GM12878 (cell line): ENCODE measurements around the gene GLTP. TPM values are rescaled to one million over a fixed set of nuclear protein-coding genes. Genes with fewer than 3 reads are reported as not detected.

Source experiments
- ATAC-seq: fragments of 200-7000 bp; cut with Tn5 transposase; 3 replicates; pipeline ENCODE4 v1.9.1; 2020; ENCODE audit warnings: mild to moderate bottlenecking, moderate library complexity
- BruUV-seq: library from RNA; stranded (reverse); fragments of 400-500 nt; replicated peaks from 2 replicates; lab custom pipeline; 2021; lab: Mats Ljungman, UMichigan
- CTCF ChIA-PET: fragments of 300-600 bp; sonication (Branson Sonifier 250); formaldehyde crosslinking; extraction: SDS; loops from one replicate; lab custom pipeline; 2021; ENCODE audit warnings: inconsistent platforms; lab: Yijun Ruan, JAX
- POLR2A ChIA-PET: fragments of 350-600 bp; formaldehyde crosslinking; extraction: SDS; loops from one replicate; lab custom pipeline; 2021; ENCODE audit warnings: inconsistent platforms; lab: Charles Lee
- RAD21 ChIA-PET: fragments of 300-600 bp; sonication (Branson Sonifier 250); formaldehyde crosslinking; loops from one replicate; lab custom pipeline; 2023; ENCODE audit warnings: antibody characterized with exemption; ENCODE audit not compliant: unreplicated experiment; lab: Charles Lee
- SMC1A ChIA-PET: fragments of 300-600 bp; sonication (Branson Sonifier 250); formaldehyde crosslinking; loops from one replicate; lab custom pipeline; 2023; ENCODE audit not compliant: unreplicated experiment, uncharacterized antibody; lab: Charles Lee
- DNase-seq: peaks from one replicate; pipeline ENCODE4 v3.0.0-alpha.2; 2011; ENCODE audit warnings: low read depth, low spot score
- FAIRE-seq: peaks from 3 replicates; lab custom pipeline; 2011; peaks lifted over from hg19 to GRCh38; lab: Jason Lieb, UNC
- H2AFZ ChIP-seq: 2 replicates; pipeline ENCODE4 v1.6.0; 2011; ENCODE audit warnings: low read depth, low read length, control low read depth; ENCODE audit not compliant: control insufficient read depth
- H3K27ac ChIP-seq: 2 replicates; pipeline ENCODE4 v1.5.1; 2011; ENCODE audit warnings: control low read depth; ENCODE audit not compliant: control insufficient read depth, insufficient read depth
- H3K27me3 ChIP-seq, 2 experiments: replicated peaks in 1 of 2; 2 replicates each; pipeline versions ENCODE4 v1.6.0 to v1.6.1; 2011; ENCODE audit warnings: low read length in 1 of 2; ENCODE audit not compliant: control insufficient read depth in 2 of 2, insufficient read depth in 2 of 2
- H3K36me3 ChIP-seq, 2 experiments: 2 replicates each; pipeline ENCODE4 v1.5.1; 2011; ENCODE audit warnings: low read length in 1 of 2; ENCODE audit not compliant: control insufficient read depth in 2 of 2, insufficient read depth in 2 of 2
- H3K4me1 ChIP-seq: 2 replicates; pipeline ENCODE4 v1.6.1; 2011; ENCODE audit warnings: mild to moderate bottlenecking, low read length, moderate library complexity, mixed read lengths; ENCODE audit not compliant: control insufficient read depth, insufficient read depth
- H3K4me2 ChIP-seq: 2 replicates; pipeline ENCODE4 v1.6.0; 2011; ENCODE audit warnings: control low read depth; ENCODE audit not compliant: control insufficient read depth, insufficient read depth
- H3K4me3 ChIP-seq: fragments of 200-600 bp; sonication (generic); 2 replicates; pipeline ENCODE4 v1.5.1; 2016
- H3K79me2 ChIP-seq: 2 replicates; pipeline ENCODE4 v1.6.0; 2011; ENCODE audit warnings: low read length; ENCODE audit not compliant: control insufficient read depth, insufficient read depth
- H3K9ac ChIP-seq: 2 replicates; pipeline ENCODE4 v1.8.0; 2011; ENCODE audit warnings: low read length, control low read depth, mixed read lengths; ENCODE audit not compliant: control insufficient read depth, insufficient read depth
- H3K9me3 ChIP-seq: replicated peaks from 3 replicates; pipeline ENCODE4 v1.5.1; 2011; ENCODE audit warnings: mild to moderate bottlenecking, low read length; ENCODE audit not compliant: control insufficient read depth, insufficient read depth
- H4K20me1 ChIP-seq: 2 replicates; pipeline ENCODE4 v1.6.0; 2011; ENCODE audit not compliant: control insufficient read depth, insufficient read depth
- MTA2 ChIP-seq: fragments of 450-650 bp; IDR thresholded peaks from 2 replicates; pipeline ENCODE4 v1.6.1; 2016; ENCODE audit warnings: low read depth, mild to moderate bottlenecking, moderate library complexity
- RAD21 ChIP-seq: IDR thresholded peaks from 2 replicates; pipeline ENCODE4 v1.6.1; 2011; ENCODE audit warnings: mild to moderate bottlenecking, low read depth, low read length, moderate library complexity; ENCODE audit not compliant: insufficient read depth
- SMC3 ChIP-seq: IDR thresholded peaks from 2 replicates; pipeline ENCODE4 v1.6.1; 2011; ENCODE audit warnings: low read length, improper control_type of control experiment, borderline replicate concordance
- SRF ChIP-seq, 2 experiments: IDR thresholded peaks; 2 replicates each; pipeline ENCODE4 v1.6.1; 2011; ENCODE audit warnings: low read depth in 2 of 2, low read length in 2 of 2, mild to moderate bottlenecking in 1 of 2, moderate library complexity in 1 of 2
- YY1 ChIP-seq: IDR thresholded peaks from 2 replicates; pipeline ENCODE4 v1.6.1; 2011; ENCODE audit warnings: low read depth, mild to moderate bottlenecking, low read length
- WGBS: methylation state at CpG from one replicate; pipeline ENCODE4 v1.1.6; 2016; ENCODE audit warnings: low lambda C conversion rate; ENCODE audit not compliant: insufficient replicate concordance, insufficient coverage; ENCODE audit errors: missing lambda C conversion rate; 5-methylcytosine and 5-hydroxymethylcytosine counted together
- in situ Hi-C: fragments of 300-500 bp; cut with MboI; formaldehyde crosslinking; loops from 9 replicates; pipeline ENCODE4 v1.14.3; 2018; ENCODE audit warnings: mixed read lengths
- intact Hi-C: fragments of 100-400 bp; cut with micrococcal nuclease; formaldehyde crosslinking; loops from one replicate; pipeline ENCODE4 v1.14.2; 2022; ENCODE audit not compliant: unreplicated experiment
- polyA plus RNA-seq, 11 experiments: library from polyadenylated mRNA; depleted of rRNA in 4 of 11; unstranded in 6 of 11; stranded (reverse) in 5 of 11; fragments of >200 nt; fragmentation: Nextera tagmentation in 4 of 11; fragmentation: Illumina TruSeq in 1 of 11; extraction: Ambion mirVana in 4 of 11; extraction: Trizol in 1 of 11; gene quantifications; 1 replicate in 1 of 11; 2 replicates in 10 of 11; pipeline versions ENCODE4 v1.2.1 to v1.2.3, GENCODE V29; 2011 to 2016; ENCODE audit warnings: inconsistent platforms in 2 of 11, missing spikeins in 2 of 11, low read depth in 1 of 11
- total RNA-seq, 4 experiments: library from RNA; depleted of rRNA in 3 of 4; stranded (reverse); fragments of >200 nt in 3 of 4; fragmentation: Illumina TruSeq in 1 of 4; extraction: Trizol in 1 of 4; gene quantifications; 2 replicates each; pipeline versions ENCODE4 v1.2.1 to v1.2.3, GENCODE V29; 2013 to 2021
- TF ChIP-seq, protein P1 (sequence below), 3 experiments: IDR thresholded peaks in 2 of 3; conservative IDR thresholded peaks in 1 of 3; 2 replicates each; pipeline ENCODE4 v1.5.1; 2011; ENCODE audit warnings: low read depth in 3 of 3, low read length in 3 of 3, mild to moderate bottlenecking in 3 of 3, control low read depth in 2 of 3, moderate library complexity in 2 of 3, inconsistent platforms in 1 of 3, mixed read lengths in 1 of 3; ENCODE audit not compliant: control insufficient read depth in 2 of 3, insufficient read depth in 1 of 3; ENCODE audit errors: extremely low read depth in 1 of 3
- TF ChIP-seq, protein P2 (sequence below): fragments of 450-650 bp; IDR thresholded peaks from 2 replicates; pipeline ENCODE4 v1.6.1; 2016; ENCODE audit warnings: mild to moderate bottlenecking

The GLTP gene
- total and polyA plus RNA-seq, 10 of the 15 experiments (the other 5 are each of a cell fraction or from before 2014, with no cell fraction given): 16.8 to 44.0 (median 25.3) TPM

DNA sequence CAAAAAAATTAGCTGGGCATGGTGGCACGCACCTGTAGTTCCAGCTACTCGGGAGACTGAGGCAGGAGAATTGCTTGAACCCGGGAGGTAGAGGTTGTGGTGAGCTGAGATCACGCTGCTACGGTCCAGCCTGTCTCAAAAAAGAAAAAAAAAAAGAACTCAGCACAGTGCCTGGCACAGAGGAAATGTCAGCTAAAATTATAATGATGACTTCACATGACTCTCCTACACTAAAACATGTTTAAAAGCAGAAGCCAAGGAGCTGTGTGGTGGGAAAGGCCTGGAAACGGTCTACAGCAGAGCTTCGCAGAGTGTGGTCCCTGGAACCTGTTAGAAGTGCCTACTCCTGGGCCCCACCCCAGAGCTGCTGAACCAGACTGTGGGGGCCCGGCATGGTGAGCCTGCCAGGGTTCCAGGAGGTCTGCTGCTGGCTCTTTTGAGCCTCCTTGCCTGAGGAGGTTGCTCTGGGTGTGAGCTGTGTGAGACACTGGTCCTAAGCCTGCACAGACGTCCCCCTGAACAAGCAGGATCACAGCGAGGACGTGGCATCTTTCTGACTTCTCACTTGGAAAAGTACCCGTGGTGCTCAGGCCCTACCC, 47.8 kb upstream of the GLTP start:
- FAIRE-seq (no peak), DNase-seq (no peak), ATAC-seq (no peak)
- H3K27ac ChIP-seq: no peak overlapping the region
- no peaks in the 10 kb centered on the region for H3K79me2 ChIP-seq
- BruUV-seq: no TSS peak
- no peaks in the 10 kb centered on the region for H4K20me1 ChIP-seq
- ChIA-PET POLR2A (no interaction called here), CTCF (interaction anchor here (0.7 to 3.1 kb wide), 7 partner anchors 10 to 86 kb away, joined by 3 to 15 read pairs (median 4); no protein-coding TSS in a partner anchor), RAD21 (interaction anchor here (1.1 to 1.3 kb wide), 2 partner anchors 27 to 75 kb away, joined by 3 to 4 read pairs; no protein-coding TSS in a partner anchor), SMC1A (interaction anchor here (0.5 to 1.1 kb wide), 3 partner anchors 10 to 86 kb away, joined by 3 to 6 read pairs (median 4); no protein-coding TSS in a partner anchor)
- H3K36me3 ChIP-seq: peaks cover 9 to 11% of the 10 kb centered on the region in 2 experiments; a peak in 3 of 4 replicates
- WGBS: 85% methylated on average over 12 of the region's 12 CpGs
- H3K4me1 ChIP-seq: no peaks in the 10 kb centered on the region
- no peak overlapping the region for H3K4me2 ChIP-seq
- in situ Hi-C loops (no loop called here), intact Hi-C loops (loop anchor here (5.0 kb wide), 1 partner anchor 76 kb away; no protein-coding TSS in a partner anchor)
- H3K9me3 ChIP-seq: no peaks in the 10 kb centered on the region
- H2AFZ ChIP-seq: no peak overlapping the region
- H3K27me3 ChIP-seq: no peaks in the 10 kb centered on the region
- H3K4me3 ChIP-seq: no peak overlapping the region
- no peak for TF ChIP-seq SRF (IDR thresholded peaks at IDR 0.05; ENCODE audit: low read depth in 2 of 2, low read length in 2 of 2)
- no peak overlapping the region for H3K9ac ChIP-seq

DNA sequence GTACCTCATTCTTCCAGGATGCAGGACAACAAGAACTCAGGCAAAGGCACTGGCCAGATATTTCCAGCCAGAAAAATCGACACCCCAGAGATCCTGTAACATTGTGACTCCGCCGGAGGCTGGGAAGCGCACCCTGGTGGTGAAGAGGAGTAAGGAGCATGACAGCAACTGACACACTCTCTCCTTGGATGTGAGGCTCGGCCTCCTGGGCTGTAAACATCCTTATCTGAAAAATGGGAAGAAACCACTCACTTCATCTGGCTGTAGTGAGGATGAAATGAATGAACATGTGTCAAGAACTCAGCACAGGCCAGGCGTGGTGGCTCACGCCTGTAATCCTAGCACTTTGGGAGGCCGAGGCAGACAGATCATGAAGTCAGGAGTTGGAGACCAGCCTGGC, 47.3 kb upstream of the GLTP start:
- H3K79me2 ChIP-seq: no peaks in the 10 kb centered on the region
- ChIA-PET CTCF (interaction anchor here (0.7 to 3.1 kb wide), 8 partner anchors 10 to 86 kb away, joined by 3 to 15 read pairs (median 4); no protein-coding TSS in a partner anchor), SMC1A (interaction anchor here (0.5 to 1.2 kb wide), 4 partner anchors 59 to 85 kb away, joined by 3 to 6 read pairs (median 4); no protein-coding TSS in a partner anchor), POLR2A (no interaction called here), RAD21 (no interaction called here)
- in situ Hi-C loops: no loop called here
- H2AFZ ChIP-seq: no peak overlapping the region
- no peak overlapping the region for H3K27ac ChIP-seq
- H3K9me3 ChIP-seq: no peaks in the 10 kb centered on the region
- no peak overlapping the region for H3K4me3 ChIP-seq
- no peaks in the 10 kb centered on the region for H3K27me3 ChIP-seq
- no peak for FAIRE-seq
- ATAC-seq: peak; percentile 82
- WGBS: 56% methylated on average over 8 of the region's 8 CpGs
- H3K9ac ChIP-seq: no peak overlapping the region
- no peaks in the 10 kb centered on the region for H4K20me1 ChIP-seq
- H3K4me1 ChIP-seq: no peaks in the 10 kb centered on the region
- peaks cover 6 to 9% of the 10 kb centered on the region in 2 experiments; a peak in 3 of 4 replicates for H3K36me3 ChIP-seq
- no peak for DNase-seq
- intact Hi-C loops: loop anchor here (5.0 kb wide), 1 partner anchor 75 kb away; no protein-coding TSS in a partner anchor
- TF ChIP-seq RAD21 (peak; percentile 43), YY1 (0 out of 2 replicates have a peak, but pooled peaks have one; percentile 13), MTA2 (no peak), SMC3 (peak; percentile 54; the same call in 1 of the 2 replicates)
- TF ChIP-seq, protein P1, sequence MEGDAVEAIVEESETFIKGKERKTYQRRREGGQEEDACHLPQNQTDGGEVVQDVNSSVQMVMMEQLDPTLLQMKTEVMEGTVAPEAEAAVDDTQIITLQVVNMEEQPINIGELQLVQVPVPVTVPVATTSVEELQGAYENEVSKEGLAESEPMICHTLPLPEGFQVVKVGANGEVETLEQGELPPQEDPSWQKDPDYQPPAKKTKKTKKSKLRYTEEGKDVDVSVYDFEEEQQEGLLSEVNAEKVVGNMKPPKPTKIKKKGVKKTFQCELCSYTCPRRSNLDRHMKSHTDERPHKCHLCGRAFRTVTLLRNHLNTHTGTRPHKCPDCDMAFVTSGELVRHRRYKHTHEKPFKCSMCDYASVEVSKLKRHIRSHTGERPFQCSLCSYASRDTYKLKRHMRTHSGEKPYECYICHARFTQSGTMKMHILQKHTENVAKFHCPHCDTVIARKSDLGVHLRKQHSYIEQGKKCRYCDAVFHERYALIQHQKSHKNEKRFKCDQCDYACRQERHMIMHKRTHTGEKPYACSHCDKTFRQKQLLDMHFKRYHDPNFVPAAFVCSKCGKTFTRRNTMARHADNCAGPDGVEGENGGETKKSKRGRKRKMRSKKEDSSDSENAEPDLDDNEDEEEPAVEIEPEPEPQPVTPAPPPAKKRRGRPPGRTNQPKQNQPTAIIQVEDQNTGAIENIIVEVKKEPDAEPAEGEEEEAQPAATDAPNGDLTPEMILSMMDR (IDR thresholded peaks at IDR 0.05 in 2 of 3, conservative IDR thresholded peaks at IDR 0.05 in 1 of 3; ENCODE audit: control insufficient read depth in 2 of 3, extremely low read depth in 1 of 3, insufficient read depth in 1 of 3, low read depth in 3 of 3, low read length in 3 of 3): peak; percentile 41 to 59 (median 55)
- TF ChIP-seq, protein P2, sequence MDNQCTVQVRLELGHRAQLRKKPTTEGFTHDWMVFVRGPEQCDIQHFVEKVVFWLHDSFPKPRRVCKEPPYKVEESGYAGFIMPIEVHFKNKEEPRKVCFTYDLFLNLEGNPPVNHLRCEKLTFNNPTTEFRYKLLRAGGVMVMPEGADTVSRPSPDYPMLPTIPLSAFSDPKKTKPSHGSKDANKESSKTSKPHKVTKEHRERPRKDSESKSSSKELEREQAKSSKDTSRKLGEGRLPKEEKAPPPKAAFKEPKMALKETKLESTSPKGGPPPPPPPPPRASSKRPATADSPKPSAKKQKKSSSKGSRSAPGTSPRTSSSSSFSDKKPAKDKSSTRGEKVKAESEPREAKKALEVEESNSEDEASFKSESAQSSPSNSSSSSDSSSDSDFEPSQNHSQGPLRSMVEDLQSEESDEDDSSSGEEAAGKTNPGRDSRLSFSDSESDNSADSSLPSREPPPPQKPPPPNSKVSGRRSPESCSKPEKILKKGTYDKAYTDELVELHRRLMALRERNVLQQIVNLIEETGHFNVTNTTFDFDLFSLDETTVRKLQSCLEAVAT: 0 out of 2 replicates have a peak, but pooled peaks have one; percentile 29
- no peak overlapping the region for H3K4me2 ChIP-seq
- BruUV-seq: no TSS peak
